ENCODE measurements around the gene GMPS. TPM values are rescaled to one million over a fixed set of nuclear protein-coding genes. Genes with fewer than 3 reads are reported as not detected.
A peak's percentile ranks its signal among the peaks of the same experiment; 100 is the strongest.

The GMPS gene
- total and polyA plus RNA-seq, 9 of the 15 experiments (the other 6 are each of a cell fraction or from before 2014, with no cell fraction given): 73.7 to 282 (median 156) TPM

DNA sequence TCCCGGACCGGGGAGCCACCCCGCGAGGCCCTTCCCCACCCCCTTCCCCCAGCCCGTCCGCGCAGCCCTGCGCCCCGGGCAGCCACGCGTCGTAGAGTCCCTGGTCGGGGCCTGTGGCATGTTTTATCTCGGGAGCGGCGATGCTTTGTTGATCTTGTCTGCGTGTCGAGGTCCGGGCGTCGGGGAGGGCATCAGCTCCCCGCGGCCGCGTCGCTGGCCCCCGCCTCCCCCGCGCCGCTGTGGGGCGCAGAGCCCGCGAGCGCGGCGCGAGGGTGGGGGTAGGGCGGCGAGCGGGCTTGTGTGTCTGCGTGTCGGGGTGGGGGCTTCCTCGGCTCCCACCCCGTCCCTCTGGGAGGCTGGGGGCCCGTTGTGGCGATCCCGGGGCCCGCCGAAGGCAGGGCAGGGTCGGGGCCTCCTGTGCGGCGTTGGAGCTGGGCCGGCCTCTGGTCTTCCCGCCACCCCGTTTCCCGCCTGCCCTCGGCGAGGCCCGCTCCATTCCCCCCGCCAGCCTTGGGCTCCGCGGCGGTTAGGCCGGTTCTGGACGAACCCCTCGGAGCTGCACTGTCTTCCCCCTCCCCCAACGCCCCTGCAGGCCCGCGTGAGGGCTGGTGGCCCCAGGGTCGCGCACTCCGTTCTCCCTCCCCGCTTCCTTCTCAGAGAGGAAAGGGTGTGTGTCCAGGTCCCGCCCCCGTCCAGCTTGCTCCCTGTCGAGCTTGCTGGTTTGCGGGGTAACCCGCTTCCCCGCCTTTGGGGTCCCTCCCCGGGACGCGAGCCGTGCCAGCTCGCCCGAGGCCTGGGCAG, 695 bp downstream of the GMPS start (continued):
- TF ChIP-seq, protein P1, sequence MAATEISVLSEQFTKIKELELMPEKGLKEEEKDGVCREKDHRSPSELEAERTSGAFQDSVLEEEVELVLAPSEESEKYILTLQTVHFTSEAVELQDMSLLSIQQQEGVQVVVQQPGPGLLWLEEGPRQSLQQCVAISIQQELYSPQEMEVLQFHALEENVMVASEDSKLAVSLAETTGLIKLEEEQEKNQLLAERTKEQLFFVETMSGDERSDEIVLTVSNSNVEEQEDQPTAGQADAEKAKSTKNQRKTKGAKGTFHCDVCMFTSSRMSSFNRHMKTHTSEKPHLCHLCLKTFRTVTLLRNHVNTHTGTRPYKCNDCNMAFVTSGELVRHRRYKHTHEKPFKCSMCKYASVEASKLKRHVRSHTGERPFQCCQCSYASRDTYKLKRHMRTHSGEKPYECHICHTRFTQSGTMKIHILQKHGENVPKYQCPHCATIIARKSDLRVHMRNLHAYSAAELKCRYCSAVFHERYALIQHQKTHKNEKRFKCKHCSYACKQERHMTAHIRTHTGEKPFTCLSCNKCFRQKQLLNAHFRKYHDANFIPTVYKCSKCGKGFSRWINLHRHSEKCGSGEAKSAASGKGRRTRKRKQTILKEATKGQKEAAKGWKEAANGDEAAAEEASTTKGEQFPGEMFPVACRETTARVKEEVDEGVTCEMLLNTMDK (IDR thresholded peaks at IDR 0.05; ENCODE audit: borderline replicate concordance, insufficient read depth, low read depth, low read length, poor library complexity, severe bottlenecking): peak; percentile 80
- TF ChIP-seq, protein P2, sequence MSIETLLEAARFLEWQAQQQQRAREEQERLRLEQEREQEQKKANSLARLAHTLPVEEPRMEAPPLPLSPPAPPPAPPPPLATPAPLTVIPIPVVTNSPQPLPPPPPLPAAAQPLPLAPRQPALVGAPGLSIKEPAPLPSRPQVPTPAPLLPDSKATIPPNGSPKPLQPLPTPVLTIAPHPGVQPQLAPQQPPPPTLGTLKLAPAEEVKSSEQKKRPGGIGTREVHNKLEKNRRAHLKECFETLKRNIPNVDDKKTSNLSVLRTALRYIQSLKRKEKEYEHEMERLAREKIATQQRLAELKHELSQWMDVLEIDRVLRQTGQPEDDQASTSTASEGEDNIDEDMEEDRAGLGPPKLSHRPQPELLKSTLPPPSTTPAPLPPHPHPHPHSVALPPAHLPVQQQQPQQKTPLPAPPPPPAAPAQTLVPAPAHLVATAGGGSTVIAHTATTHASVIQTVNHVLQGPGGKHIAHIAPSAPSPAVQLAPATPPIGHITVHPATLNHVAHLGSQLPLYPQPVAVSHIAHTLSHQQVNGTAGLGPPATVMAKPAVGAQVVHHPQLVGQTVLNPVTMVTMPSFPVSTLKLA (conservative IDR thresholded peaks at IDR 0.05): peak in 1 of 2 experiments; percentile 17; a peak in 2 of 4 replicates
- TF ChIP-seq, protein P3, sequence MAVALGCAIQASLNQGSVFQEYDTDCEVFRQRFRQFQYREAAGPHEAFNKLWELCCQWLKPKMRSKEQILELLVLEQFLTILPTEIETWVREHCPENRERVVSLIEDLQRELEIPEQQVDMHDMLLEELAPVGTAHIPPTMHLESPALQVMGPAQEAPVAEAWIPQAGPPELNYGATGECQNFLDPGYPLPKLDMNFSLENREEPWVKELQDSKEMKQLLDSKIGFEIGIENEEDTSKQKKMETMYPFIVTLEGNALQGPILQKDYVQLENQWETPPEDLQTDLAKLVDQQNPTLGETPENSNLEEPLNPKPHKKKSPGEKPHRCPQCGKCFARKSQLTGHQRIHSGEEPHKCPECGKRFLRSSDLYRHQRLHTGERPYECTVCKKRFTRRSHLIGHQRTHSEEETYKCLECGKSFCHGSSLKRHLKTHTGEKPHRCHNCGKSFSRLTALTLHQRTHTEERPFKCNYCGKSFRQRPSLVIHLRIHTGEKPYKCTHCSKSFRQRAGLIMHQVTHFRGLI (CRISPR knock-in tag; IDR thresholded peaks at IDR 0.05): no peak
- no peak for TF ChIP-seq POLR2B (IDR thresholded peaks at IDR 0.05; ENCODE audit: low read depth, partially characterized antibody)
- no peak for TF ChIP-seq CEBPG (CRISPR knock-in tag; IDR thresholded peaks at IDR 0.05)
- no peak for TF ChIP-seq CEBPG (tag; conservative IDR thresholded peaks at IDR 0.05 in 1 of 2, IDR thresholded peaks at IDR 0.05 in 1 of 2)
- no peak for TF ChIP-seq PHF20 (IDR thresholded peaks at IDR 0.05; ENCODE audit: partially characterized antibody)
- no peak for TF ChIP-seq EZH2 (IDR thresholded peaks at IDR 0.05; ENCODE audit: borderline replicate concordance, low read depth, low read length)
- no peak for TF ChIP-seq SPI1 (IDR thresholded peaks at IDR 0.05; ENCODE audit: borderline replicate concordance, low read depth, low read length)
- no peak for TF ChIP-seq HMG20A (CRISPR knock-in tag; conservative IDR thresholded peaks at IDR 0.05)
- peak; percentile 61 for TF ChIP-seq SAFB (IDR thresholded peaks at IDR 0.05; ENCODE audit: borderline replicate concordance, low read depth, low read length)
- peak; percentile 70 for TF ChIP-seq RBBP5 (IDR thresholded peaks at IDR 0.05; ENCODE audit: borderline replicate concordance, insufficient read depth, low read length, poor library complexity, severe bottlenecking)
- TF ChIP-seq, protein P4, sequence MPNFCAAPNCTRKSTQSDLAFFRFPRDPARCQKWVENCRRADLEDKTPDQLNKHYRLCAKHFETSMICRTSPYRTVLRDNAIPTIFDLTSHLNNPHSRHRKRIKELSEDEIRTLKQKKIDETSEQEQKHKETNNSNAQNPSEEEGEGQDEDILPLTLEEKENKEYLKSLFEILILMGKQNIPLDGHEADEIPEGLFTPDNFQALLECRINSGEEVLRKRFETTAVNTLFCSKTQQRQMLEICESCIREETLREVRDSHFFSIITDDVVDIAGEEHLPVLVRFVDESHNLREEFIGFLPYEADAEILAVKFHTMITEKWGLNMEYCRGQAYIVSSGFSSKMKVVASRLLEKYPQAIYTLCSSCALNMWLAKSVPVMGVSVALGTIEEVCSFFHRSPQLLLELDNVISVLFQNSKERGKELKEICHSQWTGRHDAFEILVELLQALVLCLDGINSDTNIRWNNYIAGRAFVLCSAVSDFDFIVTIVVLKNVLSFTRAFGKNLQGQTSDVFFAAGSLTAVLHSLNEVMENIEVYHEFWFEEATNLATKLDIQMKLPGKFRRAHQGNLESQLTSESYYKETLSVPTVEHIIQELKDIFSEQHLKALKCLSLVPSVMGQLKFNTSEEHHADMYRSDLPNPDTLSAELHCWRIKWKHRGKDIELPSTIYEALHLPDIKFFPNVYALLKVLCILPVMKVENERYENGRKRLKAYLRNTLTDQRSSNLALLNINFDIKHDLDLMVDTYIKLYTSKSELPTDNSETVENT (CRISPR knock-in tag; IDR thresholded peaks at IDR 0.05): no peak
- TF ChIP-seq TEAD2 (tag; IDR thresholded peaks at IDR 0.05): no peak
- no peak for TF ChIP-seq POLR3G (IDR thresholded peaks at IDR 0.05; ENCODE audit: extremely low read depth, insufficient read length, insufficient replicate concordance)
- TF ChIP-seq, protein P5, sequence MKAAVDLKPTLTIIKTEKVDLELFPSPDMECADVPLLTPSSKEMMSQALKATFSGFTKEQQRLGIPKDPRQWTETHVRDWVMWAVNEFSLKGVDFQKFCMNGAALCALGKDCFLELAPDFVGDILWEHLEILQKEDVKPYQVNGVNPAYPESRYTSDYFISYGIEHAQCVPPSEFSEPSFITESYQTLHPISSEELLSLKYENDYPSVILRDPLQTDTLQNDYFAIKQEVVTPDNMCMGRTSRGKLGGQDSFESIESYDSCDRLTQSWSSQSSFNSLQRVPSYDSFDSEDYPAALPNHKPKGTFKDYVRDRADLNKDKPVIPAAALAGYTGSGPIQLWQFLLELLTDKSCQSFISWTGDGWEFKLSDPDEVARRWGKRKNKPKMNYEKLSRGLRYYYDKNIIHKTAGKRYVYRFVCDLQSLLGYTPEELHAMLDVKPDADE (conservative IDR thresholded peaks at IDR 0.05; ENCODE audit: control insufficient read depth, low read depth, low read length): no peak
- no peak for TF ChIP-seq PHF21A (IDR thresholded peaks at IDR 0.05; ENCODE audit: borderline replicate concordance, low read depth)
- TF ChIP-seq LARP7 (IDR thresholded peaks at IDR 0.05): no peak

Measured in K562 (cell line).